ENCODE results near the gene VGLL4.

VGLL4 gene

DNA sequence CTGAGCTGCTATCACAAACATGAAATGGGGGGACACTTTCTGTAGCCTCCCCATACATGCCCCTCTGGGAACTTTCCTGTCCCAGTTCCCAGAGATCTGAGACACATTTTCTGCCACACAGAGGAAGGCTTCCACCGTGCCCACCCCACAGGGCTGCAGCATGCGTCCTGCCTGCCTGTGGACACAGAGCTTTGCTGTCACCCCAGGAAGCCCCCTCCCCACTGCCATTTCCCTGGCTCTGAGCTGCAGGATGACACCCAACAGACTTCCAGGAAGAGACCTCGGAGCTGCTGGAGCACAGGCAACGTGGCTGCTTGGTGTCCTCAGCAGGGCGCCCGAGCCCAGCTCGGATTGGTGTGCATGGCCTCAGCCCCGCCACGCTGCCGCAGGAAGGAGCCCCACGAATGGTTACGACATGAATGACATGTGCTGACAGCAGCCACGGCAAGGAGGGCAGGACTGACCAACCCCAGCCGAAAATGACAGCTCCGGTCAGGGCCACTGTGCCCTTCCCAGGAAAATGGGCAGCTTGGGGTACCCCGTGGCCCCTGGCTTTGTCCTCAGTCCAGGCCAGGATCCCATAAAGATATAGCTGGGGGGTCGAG, 81.3 kb downstream of the VGLL4 start:
- H3K4me2 ChIP-seq, result no peak overlapping the region
- TF ChIP-seq, protein P1, sequence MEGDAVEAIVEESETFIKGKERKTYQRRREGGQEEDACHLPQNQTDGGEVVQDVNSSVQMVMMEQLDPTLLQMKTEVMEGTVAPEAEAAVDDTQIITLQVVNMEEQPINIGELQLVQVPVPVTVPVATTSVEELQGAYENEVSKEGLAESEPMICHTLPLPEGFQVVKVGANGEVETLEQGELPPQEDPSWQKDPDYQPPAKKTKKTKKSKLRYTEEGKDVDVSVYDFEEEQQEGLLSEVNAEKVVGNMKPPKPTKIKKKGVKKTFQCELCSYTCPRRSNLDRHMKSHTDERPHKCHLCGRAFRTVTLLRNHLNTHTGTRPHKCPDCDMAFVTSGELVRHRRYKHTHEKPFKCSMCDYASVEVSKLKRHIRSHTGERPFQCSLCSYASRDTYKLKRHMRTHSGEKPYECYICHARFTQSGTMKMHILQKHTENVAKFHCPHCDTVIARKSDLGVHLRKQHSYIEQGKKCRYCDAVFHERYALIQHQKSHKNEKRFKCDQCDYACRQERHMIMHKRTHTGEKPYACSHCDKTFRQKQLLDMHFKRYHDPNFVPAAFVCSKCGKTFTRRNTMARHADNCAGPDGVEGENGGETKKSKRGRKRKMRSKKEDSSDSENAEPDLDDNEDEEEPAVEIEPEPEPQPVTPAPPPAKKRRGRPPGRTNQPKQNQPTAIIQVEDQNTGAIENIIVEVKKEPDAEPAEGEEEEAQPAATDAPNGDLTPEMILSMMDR (conservative IDR thresholded peaks at IDR 0.05; ENCODE audit: low read depth, low read length), result no peak
- H2AFZ ChIP-seq (ENCODE audit: low read depth), result no peak overlapping the region
- H3K4me3 ChIP-seq (IDR thresholded peaks at IDR 0.05; ENCODE audit: insufficient read depth, low read depth, low read length), result no peak overlapping the region
- no peak overlapping the region for H3K9ac ChIP-seq
- no peaks in the 10 kb centered on the region for H3K27me3 ChIP-seq (ENCODE audit: insufficient read depth, low read depth)
- no peaks in the 10 kb centered on the region for H4K20me1 ChIP-seq (ENCODE audit: insufficient read depth)
- no peak overlapping the region for H3K27ac ChIP-seq
- H3K36me3 ChIP-seq (ENCODE audit: insufficient read depth), result no peaks in the 10 kb centered on the region
- H3K79me2 ChIP-seq (ENCODE audit: insufficient read depth, low read depth), result no peaks in the 10 kb centered on the region
- no peaks in the 10 kb centered on the region for H3K4me1 ChIP-seq (ENCODE audit: low read depth, poor library complexity, severe bottlenecking)

DNA sequence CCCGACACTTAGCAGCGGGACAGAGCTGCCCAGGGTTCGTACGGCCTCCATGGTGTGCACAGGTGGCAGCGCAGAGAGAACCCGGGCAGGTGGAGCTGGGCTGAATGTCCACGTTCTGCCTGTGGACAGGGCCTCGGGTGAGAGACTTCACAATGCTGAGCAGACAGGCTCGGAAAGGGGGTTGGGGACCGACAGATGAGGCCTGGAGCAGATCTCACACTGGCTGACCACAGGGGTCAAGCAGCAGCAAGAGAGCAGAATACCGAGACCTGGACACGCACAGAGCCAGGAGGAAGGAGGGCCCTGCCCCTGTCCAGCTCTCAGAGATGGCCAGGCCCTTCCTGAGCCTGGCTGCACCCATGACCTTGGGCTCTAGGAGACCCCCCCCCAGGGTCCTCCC, 83.0 kb downstream of the VGLL4 start:
- no peaks in the 10 kb centered on the region for H3K36me3 ChIP-seq (ENCODE audit: insufficient read depth)
- no peaks in the 10 kb centered on the region for H3K27me3 ChIP-seq (ENCODE audit: insufficient read depth, low read depth)

DNA sequence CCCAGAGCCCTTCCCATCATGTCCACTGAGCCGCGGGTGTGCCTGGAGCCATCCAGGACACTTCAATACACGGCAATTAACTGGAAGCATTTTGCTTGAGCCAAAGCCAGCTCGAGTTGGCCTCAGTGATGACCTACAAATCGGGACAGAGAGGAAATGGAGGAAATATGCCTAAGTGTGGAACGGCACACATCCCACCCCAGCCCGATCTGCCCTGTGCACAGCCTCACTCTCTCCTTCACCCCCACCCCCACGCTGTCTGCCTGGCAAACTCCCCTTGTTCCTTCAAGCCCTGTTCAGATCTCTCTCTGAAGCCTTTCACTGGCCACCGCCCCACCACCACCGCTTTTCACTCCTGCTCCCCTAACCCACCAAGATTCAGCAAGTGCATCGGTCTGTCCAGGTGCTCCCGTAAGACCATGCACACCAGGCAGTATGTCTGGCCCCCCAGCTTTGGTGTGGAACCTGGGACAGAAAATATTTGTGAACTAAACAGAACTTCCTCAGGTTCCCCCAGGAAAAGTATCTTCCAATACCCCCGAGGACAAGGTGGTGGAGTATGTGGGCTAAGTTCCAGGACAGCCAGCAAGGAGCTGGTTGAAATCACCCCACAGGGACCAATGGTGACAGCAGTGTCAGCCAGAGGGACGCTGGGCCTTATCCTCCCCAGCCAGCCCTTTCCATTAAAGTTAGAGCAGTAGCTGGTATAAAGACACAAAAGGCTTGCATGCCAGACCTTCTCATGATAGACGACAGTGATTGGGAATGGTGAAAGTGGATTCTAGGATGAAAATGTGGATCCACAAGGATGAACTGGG, 83.7 kb downstream of the VGLL4 start:
- Histone ChIP-seq H4K20me1 (ENCODE audit: insufficient read depth) (no peaks in the 10 kb centered on the region), H3K4me3 (IDR thresholded peaks at IDR 0.05; ENCODE audit: insufficient read depth, low read depth, low read length) (no peak overlapping the region), H3K27me3 (ENCODE audit: insufficient read depth, low read depth) (no peaks in the 10 kb centered on the region), H3K4me2 (no peak overlapping the region), H3K79me2 (ENCODE audit: insufficient read depth, low read depth) (no peaks in the 10 kb centered on the region), H3K9ac (no peak overlapping the region), H2AFZ (ENCODE audit: low read depth) (no peak overlapping the region), H3K36me3 (ENCODE audit: insufficient read depth) (no peaks in the 10 kb centered on the region), H3K27ac (no peak overlapping the region), H3K4me1 (ENCODE audit: low read depth, poor library complexity, severe bottlenecking) (no peaks in the 10 kb centered on the region)
- TF ChIP-seq, protein P1 (conservative IDR thresholded peaks at IDR 0.05; ENCODE audit: low read depth, low read length), result no peak

More for the DNA sequence above, 83.0 kb downstream of the VGLL4 start:
- Histone ChIP-seq H3K4me1 (ENCODE audit: low read depth, poor library complexity, severe bottlenecking) (no peaks in the 10 kb centered on the region), H2AFZ (ENCODE audit: low read depth) (no peak overlapping the region), H3K4me2 (no peak overlapping the region), H3K4me3 (IDR thresholded peaks at IDR 0.05; ENCODE audit: insufficient read depth, low read depth, low read length) (no peak overlapping the region), H3K27ac (no peak overlapping the region), H4K20me1 (ENCODE audit: insufficient read depth) (no peaks in the 10 kb centered on the region), H3K9ac (no peak overlapping the region), H3K79me2 (ENCODE audit: insufficient read depth, low read depth) (no peaks in the 10 kb centered on the region)
- TF ChIP-seq, protein P1 (conservative IDR thresholded peaks at IDR 0.05; ENCODE audit: low read depth, low read length), result no peak

DNA sequence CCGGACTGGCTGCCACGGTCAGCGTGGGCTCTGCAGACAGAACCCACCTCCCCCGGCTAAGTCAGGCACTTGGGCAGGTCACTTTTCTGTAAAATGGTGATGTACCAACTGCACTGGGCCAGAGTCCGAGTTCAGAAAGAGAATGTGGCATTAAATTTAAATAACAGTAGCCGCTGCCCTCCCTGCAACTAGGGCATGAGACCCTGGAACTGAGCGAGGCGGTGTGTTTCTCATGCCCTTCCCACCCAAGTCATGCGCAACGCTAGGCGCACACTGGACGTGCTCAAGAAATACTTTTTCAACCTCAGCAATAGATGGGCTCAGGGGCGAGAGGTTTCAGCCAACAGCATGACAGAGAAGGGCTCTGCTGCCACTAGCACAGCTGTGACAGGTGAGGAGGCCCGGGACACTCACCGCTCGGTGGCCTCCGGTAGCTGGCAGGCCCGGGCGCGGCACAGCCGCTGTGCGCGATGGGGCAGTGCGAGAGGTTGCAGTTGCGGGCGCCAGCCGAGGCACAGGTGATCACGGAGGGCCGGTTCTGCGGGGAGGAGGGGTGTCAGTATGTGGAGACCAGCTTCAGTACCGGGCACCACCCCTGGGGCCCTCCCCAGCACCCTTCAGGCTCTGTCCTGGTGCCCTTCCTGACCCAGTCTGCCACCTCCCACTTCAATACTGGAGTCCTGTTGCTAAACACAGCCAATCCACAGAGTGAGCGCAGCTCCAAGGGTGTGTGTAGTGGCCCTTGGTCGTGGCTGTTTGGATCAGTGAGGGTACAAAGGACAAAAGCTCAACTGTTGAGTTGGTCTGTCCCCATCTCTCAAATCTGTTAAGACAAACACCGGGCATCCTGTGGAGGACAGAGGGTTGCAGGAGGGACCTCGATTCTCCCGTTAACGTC, 84.5 kb downstream of the VGLL4 start:
- Histone ChIP-seq H2AFZ (ENCODE audit: low read depth) (no peak overlapping the region), H3K79me2 (ENCODE audit: insufficient read depth, low read depth) (no peaks in the 10 kb centered on the region), H3K4me1 (ENCODE audit: low read depth, poor library complexity, severe bottlenecking) (no peaks in the 10 kb centered on the region), H3K36me3 (ENCODE audit: insufficient read depth) (no peaks in the 10 kb centered on the region), H3K27ac (no peak overlapping the region), H3K27me3 (ENCODE audit: insufficient read depth, low read depth) (no peaks in the 10 kb centered on the region), H4K20me1 (ENCODE audit: insufficient read depth) (no peaks in the 10 kb centered on the region), H3K4me2 (no peak overlapping the region), H3K4me3 (IDR thresholded peaks at IDR 0.05; ENCODE audit: insufficient read depth, low read depth, low read length) (no peak overlapping the region), H3K9ac (no peak overlapping the region)
- TF ChIP-seq, protein P1 (conservative IDR thresholded peaks at IDR 0.05; ENCODE audit: low read depth, low read length), result no peak

All from KMS-11 (cell line).